ENCODE measurements around the gene CCDC136. TPM values are rescaled to one million over a fixed set of nuclear protein-coding genes. Genes with fewer than 3 reads are reported as not detected.

Gene CCDC136
- total RNA-seq (10 to 100 TPM in 2 of 4 donors, 1 to 10 TPM in 2; 3.9 to 15.7 (median 11.7) TPM), polyA plus RNA-seq (10 to 100 TPM; 13.4 to 24.5 (median 15.5) TPM)
- long read RNA-seq, donor 1, partial matches to known transcripts, result 1 of 11 reads
- long read RNA-seq, donor 1, other reads (novel, unspliced or antisense), result 10 of 11 reads
- long read RNA-seq, donor 2, result 0 reads

DNA sequence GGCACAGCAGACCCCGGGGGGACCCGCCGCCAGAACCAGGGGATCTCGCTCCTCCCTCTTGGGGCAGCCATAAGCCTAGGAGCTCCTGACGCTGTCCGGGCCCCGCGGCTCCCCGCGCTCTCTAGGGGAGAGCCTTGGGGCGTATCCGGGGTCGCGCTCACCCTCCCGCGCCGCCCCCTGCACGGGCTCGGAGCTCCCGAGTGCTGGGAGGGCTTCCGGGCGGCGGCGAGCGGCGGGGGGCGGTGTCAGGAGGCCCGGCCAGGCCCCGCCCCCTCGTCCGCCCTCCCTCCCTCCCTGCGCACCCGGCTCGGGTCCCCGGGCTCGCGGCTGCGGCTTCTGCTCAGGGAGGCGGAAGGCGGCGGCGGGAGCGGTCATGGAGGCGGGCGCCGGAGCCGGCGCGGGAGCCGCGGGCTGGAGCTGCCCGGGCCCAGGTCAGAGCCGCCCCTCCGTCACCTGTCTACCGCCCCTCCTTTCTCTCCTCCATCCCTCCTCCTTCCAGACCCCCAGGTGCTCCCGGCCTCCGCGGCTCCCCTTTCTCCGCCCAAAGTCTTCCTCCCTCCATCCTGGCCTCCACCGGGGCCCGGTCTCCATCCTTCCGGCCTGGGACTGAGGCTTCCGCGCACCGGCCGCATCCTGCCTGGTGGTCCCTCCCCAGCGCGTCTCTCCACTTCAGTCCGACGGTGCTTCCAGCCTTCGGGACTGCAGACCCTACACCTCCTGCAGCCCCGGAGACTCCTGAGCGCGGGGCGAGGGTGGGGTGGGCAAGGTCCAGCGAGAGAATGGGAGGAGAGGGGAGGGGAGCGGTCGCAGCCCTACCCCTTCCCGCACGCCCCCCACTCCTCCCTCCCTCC, at the start of gene CCDC136:
TSS of gene CCDC136 (plus strand) at position 848 of the 851 bp plus-strand sequence. CDS start 444 bp downstream, outside the sequence.
- Histone ChIP-seq H3K27ac (peak within 1 kb of the TSS; percentile 30), H3K9me3 (no peaks in the 10 kb centered on the region), H3K27me3 (ENCODE audit: insufficient read depth in 3 of 3, low read length in 2 of 3) (no peaks in the 10 kb centered on the region), H3K36me3 (ENCODE audit: insufficient read depth in 1 of 2, low read depth in 1 of 2) (no peaks in the 10 kb centered on the region), H3K4me1 (peaks cover 20% of the 10 kb centered on the region), H3K4me3 (peak within 1 kb of the TSS; percentile 87)
- TF ChIP-seq CTCF (IDR thresholded peaks at IDR 0.05), result no peak
- ATAC-seq (peak; percentile 77 to 84 (median 79)), DNase-seq (peak; percentile 81 to 84)
- intact Hi-C loops (cut with DNase I), result loop anchor here (5.0 kb wide), 1 partner anchor 36 kb away; no protein-coding TSS in a partner anchor
- WGBS, 3 donors, result 1% methylated on average over 31 to 80 of the region's 80 CpGs

- intact Hi-C loops (cut with DNase I), result loop anchor here in 1 of 2 donors (5.0 kb wide), 1 partner anchor 90 kb away; the partner anchor contains the start of gene FLNC
- H3K27ac ChIP-seq, result peak overlapping the region; percentile 50
- ATAC-seq (no peak), DNase-seq (no peak)
- WGBS, 3 donors, result 43 to 60% (median 46%) methylated on average over 4 of the region's 4 CpGs
- TF ChIP-seq CTCF (IDR thresholded peaks at IDR 0.05), result no peak
- peak overlapping the region; percentile 100 for H3K4me3 ChIP-seq
- H3K4me1 ChIP-seq, result peaks cover 48% of the 10 kb centered on the region
- no peaks in the 10 kb centered on the region for H3K36me3 ChIP-seq (ENCODE audit: insufficient read depth in 1 of 2, low read depth in 1 of 2)
- H3K27me3 ChIP-seq (ENCODE audit: insufficient read depth in 3 of 3, low read length in 2 of 3), result no peaks in the 10 kb centered on the region
- H3K9me3 ChIP-seq, result no peaks in the 10 kb centered on the region
These were observed 49.6 kb upstream of the CCDC136 start for GRCh38 chr7:128742206-128742605.

DNA sequence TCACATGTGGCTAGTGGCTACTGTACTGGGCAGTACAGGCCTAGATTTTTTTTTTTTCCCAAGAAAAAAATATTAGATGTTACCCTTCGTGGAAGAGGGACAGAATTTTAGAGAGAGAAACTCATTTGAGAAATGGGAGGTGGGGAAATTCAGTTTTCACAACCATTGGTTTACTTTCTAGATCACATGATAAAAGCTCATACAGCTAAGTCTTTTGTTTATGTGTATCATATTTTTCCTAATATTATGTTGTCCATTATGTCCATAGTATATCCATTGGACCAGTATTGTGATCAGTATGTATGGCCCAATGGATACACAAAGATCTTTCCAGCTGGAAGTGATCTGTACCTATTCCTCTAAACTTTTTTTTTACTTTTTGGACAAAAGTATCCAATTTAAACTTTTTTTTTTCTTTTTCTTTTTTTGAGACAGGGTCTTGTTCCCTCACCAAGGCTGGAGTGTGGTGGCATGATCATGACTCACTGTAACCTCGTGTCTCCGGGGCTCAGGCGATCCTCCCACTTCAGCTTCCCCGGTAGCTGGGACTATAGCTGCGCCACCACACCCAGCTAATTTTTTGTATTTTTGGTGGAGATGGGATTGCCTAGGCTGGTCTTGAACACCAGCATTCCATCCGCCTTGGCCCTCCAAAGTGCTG, 48.5 kb upstream of the CCDC136 start:
- no peak for TF ChIP-seq CTCF (IDR thresholded peaks at IDR 0.05)
- Histone ChIP-seq H3K4me3 (no peak overlapping the region), H3K9me3 (no peaks in the 10 kb centered on the region), H3K27ac (no peak overlapping the region), H3K27me3 (ENCODE audit: insufficient read depth in 3 of 3, low read length in 2 of 3) (no peaks in the 10 kb centered on the region), H3K4me1 (peaks cover 44% of the 10 kb centered on the region), H3K36me3 (ENCODE audit: insufficient read depth in 1 of 2, low read depth in 1 of 2) (no peaks in the 10 kb centered on the region)
- 85 to 91% (median 86%) methylated on average over 7 of the region's 7 CpGs for WGBS, 3 donors
- intact Hi-C loops (cut with DNase I), result loop anchor here in 1 of 2 donors (5.0 kb wide), 1 partner anchor 89 kb away; the partner anchor contains the start of gene FLNC
- ATAC-seq (no peak), DNase-seq (no peak)

GRCh38 chr7:128744366-128744905, 47.3 kb upstream of the CCDC136 start:
- no peak for ATAC-seq
- no peak overlapping the region for H3K27ac ChIP-seq
- H3K4me3 ChIP-seq, result no peak overlapping the region
- no peak for DNase-seq
- WGBS, 3 donors, result 48 to 61% (median 50%) methylated on average over 2 of the region's 2 CpGs
- H3K4me1 ChIP-seq, result peaks cover 39% of the 10 kb centered on the region
- H3K27me3 ChIP-seq (ENCODE audit: insufficient read depth in 3 of 3, low read length in 2 of 3), result no peaks in the 10 kb centered on the region
- no peaks in the 10 kb centered on the region for H3K9me3 ChIP-seq
- intact Hi-C loops (cut with DNase I), result loop anchor here in 1 of 2 donors (5.0 kb wide), 1 partner anchor 88 kb away; the partner anchor contains the start of gene FLNC
- H3K36me3 ChIP-seq (ENCODE audit: insufficient read depth in 1 of 2, low read depth in 1 of 2), result peaks cover 0 to 12% of the 10 kb centered on the region in 2 donors
- TF ChIP-seq CTCF (IDR thresholded peaks at IDR 0.05), result no peak

All from psoas muscle (tissue), 8 donors.